ENCODE measurements around the gene XRCC5.
"Not testable (repeated sequence)": the region's sequence is repeated elsewhere in the genome, so short reads cannot be mapped to it uniquely, and the experiment has no call there.

XRCC5 gene

GRCh38 chr2:216108967-216109921 lies at the start of gene XRCC5:
TSS of gene XRCC5 (plus strand) at chr2:216109348. CDS start at chr2:216109437, 89 bp downstream.
- peak; percentile 95 to 97 for DNase-seq (ENCODE audit: low read depth in 2 of 2)

- DNase-seq (ENCODE audit: low read depth in 2 of 2), result no peak
These were observed 45.0 kb upstream of the XRCC5 start for GRCh38 chr2:216064014-216064630.

GRCh38 chr2:216064665-216065064 lies 44.5 kb upstream of the XRCC5 start:
- DNase-seq (ENCODE audit: low read depth in 2 of 2), result no peak

GRCh38 chr2:216066230-216066629 lies 42.9 kb upstream of the XRCC5 start:
- DNase-seq (ENCODE audit: low read depth in 2 of 2), result no peak

GRCh38 chr2:216069028-216069427 lies 40.1 kb upstream of the XRCC5 start:
- DNase-seq (ENCODE audit: low read depth in 2 of 2), result no peak

GRCh38 chr2:216070195-216070594 lies 39.0 kb upstream of the XRCC5 start:
- no peak for DNase-seq (ENCODE audit: low read depth in 2 of 2)

GRCh38 chr2:216071111-216071851 lies 37.9 kb upstream of the XRCC5 start:
- no peak for DNase-seq (ENCODE audit: low read depth in 2 of 2)

- no peak for DNase-seq (ENCODE audit: low read depth in 2 of 2)
These were observed 36.7 kb upstream of the XRCC5 start for GRCh38 chr2:216072473-216072872.

GRCh38 chr2:216073773-216074172 lies 35.4 kb upstream of the XRCC5 start:
- DNase-seq (ENCODE audit: low read depth in 2 of 2), result no peak

GRCh38 chr2:216074380-216074779 lies 34.8 kb upstream of the XRCC5 start:
- DNase-seq (ENCODE audit: low read depth in 2 of 2), result no peak

- DNase-seq (ENCODE audit: low read depth in 2 of 2), result no peak
These were observed 34.4 kb upstream of the XRCC5 start for GRCh38 chr2:216074794-216075193.

GRCh38 chr2:216075510-216076485 lies 33.4 kb upstream of the XRCC5 start:
- no peak for DNase-seq (ENCODE audit: low read depth in 2 of 2)

GRCh38 chr2:216078776-216079175 lies 30.4 kb upstream of the XRCC5 start:
- DNase-seq (ENCODE audit: low read depth in 2 of 2), result no peak

GRCh38 chr2:216080048-216080447 lies 29.1 kb upstream of the XRCC5 start:
- DNase-seq (ENCODE audit: low read depth in 2 of 2), result not testable (repeated sequence)

GRCh38 chr2:216081012-216081411 lies 28.1 kb upstream of the XRCC5 start:
- DNase-seq (ENCODE audit: low read depth in 2 of 2), result no peak

- peak; percentile 56 to 71 for DNase-seq (ENCODE audit: low read depth in 2 of 2)
These were observed 27.5 kb upstream of the XRCC5 start, which contains the start of the genes PECR and TMEM169 for GRCh38 chr2:216081487-216082116. TSS of gene PECR (minus strand) at chr2:216081809. CDS start at chr2:216081741, 68 bp downstream. TSS of gene TMEM169 (plus strand) at chr2:216081919. CDS start at chr2:216095964, 14,045 bp downstream.

GRCh38 chr2:216082117-216082711 lies 26.9 kb upstream of the XRCC5 start:
- DNase-seq (ENCODE audit: low read depth in 2 of 2), result no peak

- no peak for DNase-seq (ENCODE audit: low read depth in 2 of 2)
These were observed 26.3 kb upstream of the XRCC5 start for GRCh38 chr2:216082805-216083204.

GRCh38 chr2:216083464-216084281 lies 25.5 kb upstream of the XRCC5 start:
- no peak for DNase-seq (ENCODE audit: low read depth in 2 of 2)
